ENCODE measurements around the gene SDS.

GRCh38 chr12:113418213-113418879 is 14.7 kb upstream of the SDS start:
- TF ChIP-seq CTCF (IDR thresholded peaks at IDR 0.05; ENCODE audit: low read depth, low read length), result no peak
- no peak for TF ChIP-seq POLR2A (IDR thresholded peaks at IDR 0.05; ENCODE audit: extremely low read depth, insufficient read length)
- no peak for TF ChIP-seq MYC (IDR thresholded peaks at IDR 0.05; ENCODE audit: low read depth, low read length)
- no peak for TF ChIP-seq MAX (IDR thresholded peaks at IDR 0.05; ENCODE audit: low read depth, low read length)

All from NB4 (cell line).